ENCODE measurements around the gene GAST.

The GAST gene

DNA sequence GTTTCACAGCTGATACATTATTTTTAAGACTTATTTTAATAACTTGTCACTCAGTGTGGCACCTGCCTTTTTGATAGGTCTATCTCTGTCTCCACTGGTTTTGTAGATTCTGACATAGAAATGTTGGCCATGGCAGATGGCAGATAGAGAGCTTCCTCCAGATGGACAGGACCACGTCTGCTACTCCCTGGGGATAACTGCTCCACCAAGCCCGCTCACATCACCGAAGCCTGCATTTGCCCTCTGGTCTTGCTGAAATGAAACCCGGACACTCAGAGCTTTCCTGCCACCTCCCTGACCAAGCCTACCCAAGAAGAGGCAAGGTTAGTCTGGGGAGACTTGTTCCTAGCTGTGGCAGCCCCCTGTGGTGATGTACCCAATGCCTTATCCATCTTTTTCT, 38.7 kb downstream of the GAST start:
- DNase-seq, result peak; percentile 73

DNA sequence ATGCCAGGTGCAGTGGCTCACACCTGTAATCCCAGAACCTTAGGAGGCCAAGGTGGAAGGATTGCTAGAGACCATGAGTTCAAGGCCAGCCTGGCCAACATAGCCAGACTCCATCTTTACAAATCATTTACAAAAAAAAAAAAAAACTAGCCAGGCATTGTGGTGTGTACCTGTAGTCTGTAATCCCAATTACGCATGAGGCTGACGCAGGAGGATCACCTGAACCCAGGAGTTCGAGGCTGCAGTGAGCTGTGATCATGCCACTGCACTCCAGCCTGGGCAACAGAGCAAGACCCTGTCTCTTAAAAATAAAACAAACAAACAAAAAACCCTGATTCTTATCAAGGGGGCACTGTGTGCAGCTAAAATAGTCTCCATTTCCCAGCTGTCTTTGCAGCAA, 39.2 kb downstream of the GAST start:
- no peak for DNase-seq

DNA sequence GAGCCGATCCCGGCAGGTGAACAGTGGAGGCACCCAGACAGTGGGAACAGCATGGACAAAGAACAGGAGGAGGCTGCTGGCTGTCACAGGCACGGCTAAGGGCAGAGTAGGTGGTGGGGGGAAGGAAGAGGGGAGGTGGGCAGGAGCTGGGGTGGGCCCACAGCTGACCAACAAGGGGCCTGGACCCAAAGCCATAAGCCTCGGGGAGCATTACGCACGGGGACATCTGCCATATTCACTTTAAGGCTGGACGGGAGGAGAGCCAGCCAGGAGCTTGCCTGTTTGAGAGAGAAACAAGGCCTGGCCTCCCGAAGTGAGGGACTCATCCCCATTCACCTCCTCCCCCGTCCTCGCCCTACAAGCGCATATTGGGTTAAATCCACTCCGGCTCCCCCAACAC, 41.9 kb downstream of the GAST start:
- no peak for DNase-seq

DNA sequence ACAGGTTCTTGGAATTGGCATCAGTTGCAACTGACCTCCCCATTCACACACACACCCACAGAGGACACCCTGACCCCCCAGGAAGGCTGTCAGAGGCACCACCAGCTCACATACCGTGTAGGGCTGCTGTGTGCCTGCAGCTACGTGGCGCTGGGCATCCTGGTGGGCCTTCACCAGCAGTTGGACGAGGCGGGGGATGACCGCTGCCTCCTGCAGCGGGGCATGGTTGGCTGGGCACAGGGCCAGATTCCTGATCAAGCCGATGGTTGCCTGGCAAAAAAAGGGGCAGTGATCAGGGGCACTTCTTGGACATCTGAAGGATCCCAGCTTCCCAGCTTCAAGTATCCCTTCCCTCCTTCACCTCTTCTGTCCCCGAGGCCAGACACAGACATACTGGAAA, 46.5 kb downstream of the GAST start:
- DNase-seq, result no peak

DNA sequence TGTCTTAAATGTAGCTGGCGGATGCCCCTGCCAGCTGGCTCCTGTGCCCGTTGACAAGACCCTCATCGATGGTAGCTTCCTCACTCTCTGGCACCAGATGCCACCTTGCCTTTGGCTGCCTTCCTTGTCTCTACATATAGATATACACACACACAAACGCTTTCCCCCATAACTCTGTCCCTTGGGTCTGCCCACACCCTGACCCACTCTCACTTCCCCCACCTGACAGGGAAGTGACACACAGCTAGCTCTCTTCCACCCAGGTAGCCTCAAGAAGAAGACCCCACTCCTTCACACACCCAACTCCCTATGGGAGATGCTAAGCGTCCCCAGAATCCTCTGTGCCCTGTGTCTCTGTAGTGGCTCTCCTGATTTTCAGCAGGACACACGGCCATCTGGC, 48.7 kb downstream of the GAST start:
- no peak for DNase-seq

DNA sequence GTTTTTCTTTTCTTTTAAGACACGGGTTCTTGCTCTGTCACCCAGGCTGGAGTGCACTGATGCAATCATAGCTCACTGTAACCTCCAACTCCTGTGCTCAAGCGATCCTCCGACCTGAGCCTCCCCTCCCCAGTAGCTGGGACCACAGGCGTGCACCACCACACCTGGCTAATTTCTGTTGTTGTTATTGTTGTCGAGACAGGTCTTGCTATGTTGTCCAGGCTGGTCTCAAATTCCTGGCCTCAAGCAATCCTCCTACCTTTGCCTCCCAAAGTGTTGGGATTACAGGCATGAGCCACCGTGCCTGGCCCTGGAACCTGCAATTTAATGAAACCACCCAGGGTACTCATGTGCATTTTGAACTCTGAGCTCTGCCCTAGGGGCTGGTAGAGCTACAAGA, 50.3 kb downstream of the GAST start:
- no peak for DNase-seq

DNA sequence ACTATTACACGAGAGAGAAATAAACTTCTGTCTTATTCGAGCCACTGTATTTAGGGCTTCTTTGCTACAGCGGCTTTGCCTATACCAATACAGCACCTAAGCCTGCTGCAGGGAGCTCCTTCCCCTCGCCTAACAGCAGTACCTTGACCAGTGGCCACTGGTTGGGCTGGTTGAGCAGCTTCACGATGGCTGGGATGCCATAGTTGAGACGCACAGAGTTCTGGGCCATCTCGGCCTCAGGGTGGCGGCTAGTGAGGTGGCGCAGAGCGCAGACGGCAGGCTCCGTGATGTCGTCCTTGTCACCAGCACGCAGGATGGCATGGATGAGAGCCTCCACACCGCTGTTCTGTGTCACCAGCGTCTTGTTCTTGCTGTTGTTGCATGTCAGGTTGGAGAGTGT, 50.7 kb downstream of the GAST start:
- DNase-seq, result no peak

DNA sequence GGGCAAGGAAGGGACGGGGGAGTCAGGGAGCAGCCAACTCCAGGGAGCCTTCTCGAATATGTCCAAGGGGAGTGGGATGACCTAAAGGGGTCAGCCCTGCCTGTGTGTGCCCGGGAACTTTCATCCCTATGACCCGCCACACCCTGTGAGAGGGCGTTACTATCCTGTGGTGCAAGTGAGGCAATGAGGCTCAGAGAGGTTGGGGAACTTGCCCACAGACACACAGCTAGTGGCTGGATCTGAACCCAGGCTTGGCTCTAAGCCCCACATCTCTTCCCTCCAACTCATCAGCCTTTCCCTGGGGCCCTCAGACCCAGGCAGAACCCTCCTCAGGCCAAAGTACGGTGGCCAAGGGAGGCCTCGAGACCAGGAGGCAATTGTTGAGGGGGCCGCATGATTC, 51.2 kb downstream of the GAST start:
- no peak for DNase-seq
